ENCODE measurements around the gene SNX3.
"Not testable (repeated sequence)": the region's sequence is repeated elsewhere in the genome, so short reads cannot be mapped to it uniquely, and the experiment has no call there.

Gene SNX3

GRCh38 chr6:108286366-108286765 is 25.5 kb upstream of the SNX3 start:
- H3K4me3 ChIP-seq (ENCODE audit: low read depth, low read length): no peak overlapping the region
- TF ChIP-seq CTCF (IDR thresholded peaks at IDR 0.05; ENCODE audit: low read depth, low read length): no peak
- TF ChIP-seq MAX (IDR thresholded peaks at IDR 0.05; ENCODE audit: low read depth, low read length): no peak
- no peak for TF ChIP-seq POLR2A (IDR thresholded peaks at IDR 0.05; ENCODE audit: extremely low read depth, insufficient read length)
- no peak for TF ChIP-seq MYC (IDR thresholded peaks at IDR 0.05; ENCODE audit: low read depth, low read length)
- no peak for DNase-seq (ENCODE audit: low read depth)

- TF ChIP-seq MYC (IDR thresholded peaks at IDR 0.05; ENCODE audit: low read depth, low read length) (no peak), MAX (IDR thresholded peaks at IDR 0.05; ENCODE audit: low read depth, low read length) (no peak), CTCF (IDR thresholded peaks at IDR 0.05; ENCODE audit: low read depth, low read length) (no peak), POLR2A (IDR thresholded peaks at IDR 0.05; ENCODE audit: extremely low read depth, insufficient read length) (no peak)
- H3K4me3 ChIP-seq (ENCODE audit: low read depth, low read length): no peak overlapping the region
- DNase-seq (ENCODE audit: low read depth): no peak
These were observed 24.5 kb upstream of the SNX3 start for GRCh38 chr6:108285381-108285780.

- TF ChIP-seq MAX (IDR thresholded peaks at IDR 0.05; ENCODE audit: low read depth, low read length) (no peak), CTCF (IDR thresholded peaks at IDR 0.05; ENCODE audit: low read depth, low read length) (no peak), POLR2A (IDR thresholded peaks at IDR 0.05; ENCODE audit: extremely low read depth, insufficient read length) (no peak), MYC (IDR thresholded peaks at IDR 0.05; ENCODE audit: low read depth, low read length) (no peak)
- H3K4me3 ChIP-seq (ENCODE audit: low read depth, low read length): no peak overlapping the region
- peak; percentile 30 for DNase-seq (ENCODE audit: low read depth)
These were observed 17.0 kb upstream of the SNX3 start for GRCh38 chr6:108277831-108278230.

- no peak for TF ChIP-seq MAX (IDR thresholded peaks at IDR 0.05; ENCODE audit: low read depth, low read length)
- TF ChIP-seq POLR2A (IDR thresholded peaks at IDR 0.05; ENCODE audit: extremely low read depth, insufficient read length): no peak
- TF ChIP-seq MYC (IDR thresholded peaks at IDR 0.05; ENCODE audit: low read depth, low read length): no peak
- no peak for TF ChIP-seq CTCF (IDR thresholded peaks at IDR 0.05; ENCODE audit: low read depth, low read length)
- H3K4me3 ChIP-seq (ENCODE audit: low read depth, low read length): no peak overlapping the region
- no peak for DNase-seq (ENCODE audit: low read depth)
These were observed 16.5 kb upstream of the SNX3 start for GRCh38 chr6:108277295-108277694.

GRCh38 chr6:108275976-108276375 is 15.1 kb upstream of the SNX3 start:
- H3K4me3 ChIP-seq (ENCODE audit: low read depth, low read length): no peak overlapping the region
- DNase-seq (ENCODE audit: low read depth): no peak
- TF ChIP-seq MAX (IDR thresholded peaks at IDR 0.05; ENCODE audit: low read depth, low read length): no peak
- TF ChIP-seq CTCF (IDR thresholded peaks at IDR 0.05; ENCODE audit: low read depth, low read length): no peak
- TF ChIP-seq POLR2A (IDR thresholded peaks at IDR 0.05; ENCODE audit: extremely low read depth, insufficient read length): no peak
- TF ChIP-seq MYC (IDR thresholded peaks at IDR 0.05; ENCODE audit: low read depth, low read length): no peak

GRCh38 chr6:108274546-108274945 is 13.7 kb upstream of the SNX3 start:
- no peak for TF ChIP-seq MAX (IDR thresholded peaks at IDR 0.05; ENCODE audit: low read depth, low read length)
- TF ChIP-seq POLR2A (IDR thresholded peaks at IDR 0.05; ENCODE audit: extremely low read depth, insufficient read length): no peak
- TF ChIP-seq CTCF (IDR thresholded peaks at IDR 0.05; ENCODE audit: low read depth, low read length): no peak
- no peak for TF ChIP-seq MYC (IDR thresholded peaks at IDR 0.05; ENCODE audit: low read depth, low read length)
- H3K4me3 ChIP-seq (ENCODE audit: low read depth, low read length): no peak overlapping the region
- DNase-seq (ENCODE audit: low read depth): no peak

- H3K4me3 ChIP-seq (ENCODE audit: low read depth, low read length); DNase-seq (ENCODE audit: low read depth): not testable (repeated sequence)
These were observed 9.1 kb upstream of the SNX3 start for GRCh38 chr6:108269955-108270354.

Data from NB4 (cell line).